Sigmoid colon (tissue), 4 donors: ENCODE results near the gene SNRPB2.

ENCODE experiments used
- CTCF ChIP-seq, 4 experiments: fragments of 450-650 bp in 3 of 4; fragments of 200-600 bp in 1 of 4; IDR thresholded peaks; one replicate each; pipeline ENCODE4 v1.5.1; 2016 to 2019; ENCODE audit warnings: antibody characterized with exemption in 4 of 4, mild to moderate bottlenecking in 3 of 4, moderate library complexity in 2 of 4
- POLR2A ChIP-seq, 2 donors: fragments of 450-650 bp; IDR thresholded peaks; one replicate each; pipeline ENCODE4 v1.6.1; 2016; ENCODE audit warnings: antibody characterized with exemption in 2 of 2, mild to moderate bottlenecking in 2 of 2, moderate library complexity in 2 of 2
- POLR2AphosphoS5 ChIP-seq, 4 donors: sonication (generic); formaldehyde crosslinking; IDR thresholded peaks; one replicate each; pipeline ENCODE4 v1.6.1; 2017; ENCODE audit warnings: antibody characterized with exemption in 4 of 4

DNA sequence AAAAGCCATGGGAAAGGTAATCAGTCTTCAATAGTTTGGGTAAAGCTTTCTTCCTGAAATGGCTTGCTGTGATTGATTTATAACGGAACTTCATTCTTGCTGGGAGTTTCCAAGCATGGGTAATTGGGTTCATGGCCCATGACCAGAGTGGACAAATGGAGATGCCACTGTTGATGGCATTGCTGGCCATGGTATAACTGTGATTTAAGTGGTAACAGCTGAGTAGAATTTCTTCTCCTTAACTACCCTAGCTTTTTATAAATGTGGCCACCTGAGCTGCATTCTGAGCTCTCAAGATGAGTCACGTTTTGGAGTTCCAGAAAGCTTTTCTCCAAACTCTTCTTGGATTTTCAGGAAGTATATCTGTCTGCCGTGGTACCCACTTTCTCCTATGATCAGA lies 39.9 kb upstream of the SNRPB2 start:
- TF ChIP-seq CTCF (IDR thresholded peaks at IDR 0.05): no peak
- TF ChIP-seq POLR2A (IDR thresholded peaks at IDR 0.05): no peak
- no peak for TF ChIP-seq POLR2AphosphoS5 (IDR thresholded peaks at IDR 0.05)
